Fibroblast of skin of right biceps (primary cell): Measurements from ENCODE around the gene DGKD.
"Not testable (repeated sequence)": the region's sequence is repeated elsewhere in the genome, so short reads cannot be mapped to it uniquely, and the experiment has no call there.

Experiments used
- DNase-seq: peaks from one replicate; pipeline ENCODE4 v3.0.0-alpha.2; 2013

The DGKD gene

GRCh38 chr2:233387667-233388528 lies 33.6 kb downstream of the DGKD start:
- peak; percentile 94 for DNase-seq

DNA sequence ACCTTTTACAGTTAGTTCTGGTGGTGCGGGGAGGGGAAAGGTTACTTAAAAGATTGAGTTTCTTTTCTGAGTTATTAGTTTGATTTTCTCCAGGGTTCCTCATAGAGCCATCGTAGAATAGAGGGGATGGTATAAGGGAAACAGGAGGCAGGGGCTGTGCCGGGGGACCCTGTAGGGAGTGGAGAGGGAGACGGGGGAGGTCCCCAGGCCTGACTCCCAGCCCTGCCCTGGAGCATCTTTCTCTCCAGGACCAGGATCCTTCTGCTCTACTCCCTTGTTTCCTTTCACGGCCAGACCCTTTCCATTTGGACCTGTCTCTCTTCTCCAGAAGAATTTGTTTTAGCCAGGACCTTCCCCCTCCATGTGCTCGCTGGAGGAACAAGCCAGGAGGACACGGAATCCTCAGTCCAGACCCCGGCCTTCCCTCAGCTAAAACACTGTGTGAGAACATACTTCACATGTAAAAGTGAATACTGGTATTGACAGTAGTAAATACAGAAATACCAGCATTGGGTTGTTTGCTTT lies 35.4 kb downstream of the DGKD start:
- no peak for DNase-seq

GRCh38 chr2:233395687-233396086 lies 41.4 kb downstream of the DGKD start:
- no peak for DNase-seq

DNA sequence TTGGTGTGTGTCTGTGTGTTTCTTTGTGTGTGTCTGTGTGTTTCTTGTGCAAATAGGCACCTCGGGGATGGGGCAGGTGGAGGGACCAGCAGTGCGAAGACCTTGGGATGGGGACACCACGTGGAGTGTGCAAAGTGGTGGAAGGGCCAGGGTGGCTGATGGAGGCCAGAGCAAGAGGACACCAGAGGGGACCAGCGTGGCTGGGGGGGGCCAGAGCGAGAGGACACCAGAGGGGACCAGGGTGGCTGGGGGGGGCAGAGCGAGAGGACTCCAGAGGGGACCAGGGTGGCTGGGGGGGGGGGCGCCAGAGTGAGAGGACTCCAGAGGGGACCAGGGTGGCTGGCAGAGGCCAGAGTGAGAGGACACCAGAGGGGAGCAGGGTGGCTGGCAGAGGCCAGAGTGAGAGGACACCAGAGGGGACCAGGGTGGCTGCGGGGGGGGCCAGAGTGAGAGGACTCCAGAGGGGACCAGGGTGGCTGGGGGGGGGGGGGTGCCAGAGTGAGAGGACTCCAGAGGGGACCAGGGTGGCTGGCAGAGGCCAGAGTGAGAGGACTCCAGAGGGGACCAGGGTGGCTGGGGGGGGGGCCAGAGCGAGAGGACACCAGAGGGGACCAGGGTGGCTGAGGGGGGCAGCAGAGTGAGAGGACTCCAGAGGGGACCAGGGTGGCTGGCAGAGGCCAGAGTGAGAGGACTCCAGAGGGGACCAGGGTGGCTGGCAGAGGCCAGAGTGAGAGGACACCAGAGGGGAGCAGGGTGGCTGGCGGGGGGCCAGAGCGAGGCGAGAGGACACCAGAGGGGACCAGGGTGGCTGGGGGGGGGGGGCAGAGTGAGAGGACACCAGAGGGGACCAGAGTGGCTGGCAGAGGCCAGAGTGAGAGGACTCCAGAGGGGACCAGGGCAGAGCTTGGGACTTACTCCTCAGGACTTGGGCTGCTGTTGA lies 42.7 kb downstream of the DGKD start:
- DNase-seq: not testable (repeated sequence)

DNA sequence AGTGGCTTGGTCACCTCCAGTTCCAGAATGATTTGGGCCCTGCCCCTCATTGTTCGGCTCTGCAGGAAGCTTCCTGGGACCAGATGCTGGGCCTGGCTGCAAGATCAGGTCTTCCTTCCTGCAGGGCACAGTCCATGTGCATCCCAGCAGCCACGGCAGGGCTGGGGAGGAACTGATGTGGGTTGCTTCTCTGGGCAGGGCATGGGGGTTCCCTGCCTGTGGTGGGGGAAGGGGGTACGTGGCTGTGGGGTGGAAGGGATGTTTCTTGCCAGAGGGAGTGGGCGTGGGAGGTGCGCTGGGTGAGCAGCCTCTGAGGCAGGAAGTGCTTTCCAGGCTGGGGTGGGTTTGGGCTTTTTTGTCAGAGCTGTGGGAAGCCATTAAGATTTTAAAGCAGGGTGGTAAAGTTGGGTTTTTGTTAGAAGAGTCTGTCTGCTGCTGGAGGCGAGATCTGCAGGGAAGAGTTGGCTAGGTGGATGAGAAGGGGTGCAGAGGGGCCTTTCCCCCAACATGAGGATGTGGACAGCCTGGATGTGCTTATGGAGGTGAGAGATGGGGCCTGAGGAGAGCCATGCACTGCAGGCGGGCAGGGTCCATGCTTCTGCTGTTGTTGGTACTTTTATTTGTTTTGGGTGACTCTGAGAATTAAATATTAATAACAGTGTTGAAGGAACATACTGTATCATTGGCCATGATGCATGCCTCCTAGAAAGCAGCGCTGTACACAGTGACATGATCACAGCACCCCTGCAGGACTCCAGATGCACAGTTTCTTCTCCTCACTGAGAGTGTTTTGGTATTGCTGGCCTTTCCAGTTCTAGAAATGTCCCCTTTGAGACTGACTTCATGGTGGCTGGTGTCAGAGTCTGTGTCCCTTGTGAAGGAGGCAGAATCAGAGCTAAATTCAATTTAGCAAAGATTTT lies 45.3 kb downstream of the DGKD start:
- no peak for DNase-seq

- DNase-seq: no peak
Observed at GRCh38 chr2:233400341-233400740, 46.0 kb downstream of the DGKD start.

- no peak for DNase-seq
Observed at GRCh38 chr2:233400961-233401360, 46.7 kb downstream of the DGKD start.

DNA sequence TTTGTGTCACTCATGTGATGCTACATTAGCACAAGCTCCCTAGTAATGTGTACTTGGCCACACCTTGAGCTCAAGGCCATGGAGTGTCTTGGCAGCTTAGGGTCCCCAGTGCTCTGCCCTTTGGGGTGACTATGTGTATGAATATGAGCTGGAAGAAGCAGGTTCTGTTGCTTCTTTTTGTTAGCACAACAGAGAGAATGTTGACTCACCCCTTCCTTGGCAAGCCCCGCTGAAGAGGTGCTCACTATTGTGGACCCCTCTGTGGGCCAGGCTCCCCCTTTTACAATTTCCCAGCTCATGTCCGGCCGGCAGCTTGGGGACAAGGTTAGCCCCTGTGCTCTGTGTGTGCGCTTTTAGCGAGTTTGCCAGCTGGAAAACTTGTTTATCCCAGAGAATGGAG lies 48.1 kb downstream of the DGKD start:
- DNase-seq: no peak

- DNase-seq: no peak
Observed at GRCh38 chr2:233402789-233403188, 48.5 kb downstream of the DGKD start.

- DNase-seq: no peak
Observed at GRCh38 chr2:233404222-233404621, 49.9 kb downstream of the DGKD start.

DNA sequence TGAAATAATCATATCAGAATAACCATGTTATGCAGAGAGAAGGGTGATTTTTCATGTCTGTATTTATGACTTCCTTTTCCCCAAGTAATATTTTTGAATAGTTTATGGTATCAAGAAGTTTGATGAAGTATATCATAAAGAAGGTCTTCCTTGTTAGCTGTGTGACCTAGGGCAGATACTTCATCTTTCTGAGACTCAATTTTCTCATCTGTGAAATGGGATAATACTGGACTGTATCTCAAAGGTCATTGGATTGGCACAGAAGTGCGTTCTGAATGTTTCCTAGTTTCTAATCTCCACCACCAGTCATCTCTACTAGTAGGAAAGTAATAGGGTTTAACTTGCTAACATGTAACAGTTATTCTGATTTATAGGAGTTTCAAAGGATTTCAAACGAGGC lies 52.6 kb downstream of the DGKD start:
- no peak for DNase-seq

- DNase-seq: peak; percentile 42
Observed at GRCh38 chr2:233407771-233408181, 53.5 kb downstream of the DGKD start.

DNA sequence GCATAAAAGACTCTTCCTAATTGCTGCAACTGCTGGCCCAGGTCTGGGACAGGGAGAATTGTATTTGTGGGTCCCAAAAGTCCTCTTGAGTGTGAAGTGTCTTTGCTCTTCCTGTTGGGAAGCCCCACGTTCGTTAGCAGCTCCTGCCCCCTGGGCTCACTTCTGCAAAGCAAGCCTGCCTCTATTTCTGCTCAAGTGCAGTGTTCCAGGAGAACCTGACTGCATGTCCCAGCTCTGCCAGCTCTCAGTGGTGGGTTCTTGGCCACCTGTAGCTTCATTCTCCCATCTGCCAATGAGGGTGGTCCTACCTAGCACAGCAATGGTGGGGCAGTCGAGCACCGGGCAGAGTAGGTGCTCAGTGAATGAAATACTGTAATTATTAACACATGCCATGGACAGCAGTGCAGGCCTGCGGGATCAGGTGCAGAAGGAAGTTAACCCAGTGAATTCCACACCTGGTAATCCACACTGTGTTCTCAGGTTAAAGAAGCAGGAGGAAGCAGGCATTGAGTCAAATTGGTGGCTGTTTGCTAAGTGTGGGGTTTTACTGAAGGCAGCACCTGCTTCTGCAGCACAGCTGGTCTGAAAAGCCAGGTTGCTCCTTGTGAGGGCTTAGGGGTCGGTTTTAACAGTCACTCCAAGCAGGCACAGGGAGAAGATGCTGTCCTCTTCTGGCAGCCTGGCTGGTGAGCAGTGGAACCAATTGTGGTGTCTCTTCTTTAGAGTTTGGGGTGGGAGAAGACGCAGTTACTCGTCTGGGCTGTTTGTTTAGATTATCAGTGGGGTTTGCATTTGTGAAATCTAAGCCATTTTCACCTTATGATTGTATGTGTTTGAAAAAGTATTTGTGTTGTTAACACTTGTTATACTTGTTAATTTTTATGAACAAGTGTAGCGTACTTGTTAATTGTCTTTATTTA lies 54.3 kb downstream of the DGKD start:
- DNase-seq: no peak

- DNase-seq: no peak
Observed at GRCh38 chr2:233409286-233409991, 55.1 kb downstream of the DGKD start.

GRCh38 chr2:233410196-233410760 lies 56.0 kb downstream of the DGKD start:
- no peak for DNase-seq

DNA sequence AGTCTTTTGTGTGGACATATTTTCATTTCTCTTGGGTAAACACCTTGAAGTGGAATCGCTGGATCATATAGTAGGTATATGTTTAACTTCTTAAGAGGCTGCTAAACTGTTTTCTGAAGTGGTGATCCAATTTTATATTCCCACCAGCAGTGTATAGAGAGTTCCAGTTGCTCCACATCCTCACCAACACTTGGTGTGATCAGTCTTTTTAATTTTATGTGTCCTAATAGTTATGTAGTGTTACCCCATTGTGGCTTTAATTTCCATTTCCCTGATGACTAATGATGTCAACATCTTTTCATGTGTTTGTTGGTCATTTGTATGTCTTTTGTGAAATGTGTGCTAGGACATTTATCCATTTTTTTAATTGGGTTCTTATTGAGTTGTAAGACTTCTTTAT lies 56.9 kb downstream of the DGKD start:
- no peak for DNase-seq

- no peak for DNase-seq
Observed at GRCh38 chr2:233412405-233412804, 58.1 kb downstream of the DGKD start.

- peak; percentile 24 for DNase-seq
Observed at GRCh38 chr2:233413046-233413445, 58.8 kb downstream of the DGKD start.

DNA sequence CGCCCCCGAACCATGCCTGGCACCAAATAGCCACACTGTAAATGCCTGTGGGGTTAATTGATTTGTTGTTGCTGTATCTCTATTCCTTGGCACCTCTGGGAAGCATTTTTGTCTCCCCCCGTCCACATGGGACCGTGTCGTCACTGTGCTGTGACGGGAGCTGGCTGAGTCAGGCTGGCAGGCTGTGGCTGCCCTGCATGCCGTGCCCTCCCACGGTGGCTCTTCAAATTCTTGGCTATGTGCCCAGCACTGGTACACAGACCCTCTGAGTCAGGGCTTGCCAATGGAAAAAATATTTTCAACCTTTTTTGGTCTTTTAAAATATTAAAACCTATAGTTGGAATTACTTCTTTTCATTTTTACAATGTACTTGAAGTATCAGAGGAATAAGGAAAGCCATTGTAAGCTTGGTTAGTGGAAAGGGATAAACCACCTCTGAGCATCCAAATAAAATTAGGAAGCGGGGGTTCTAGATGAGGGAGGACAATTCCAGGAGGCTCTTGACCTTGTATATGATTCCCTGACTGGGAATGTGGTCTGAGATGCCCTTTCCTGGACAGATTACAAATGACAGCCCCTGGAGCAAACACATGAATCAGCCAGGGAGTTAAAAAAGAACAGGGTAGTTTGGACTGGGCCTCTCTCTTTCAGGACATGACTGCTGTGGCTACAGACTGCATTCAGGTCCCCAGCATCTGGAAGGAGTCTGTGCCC lies 59.4 kb downstream of the DGKD start:
- peak; percentile 58 for DNase-seq

- peak; percentile 27 for DNase-seq
Observed at GRCh38 chr2:233414273-233414654, 60.0 kb downstream of the DGKD start.
